Muscle layer of colon (tissue), 2 donors: Measurements from ENCODE around the gene PTH2R.
"Not testable (repeated sequence)": the region's sequence is repeated elsewhere in the genome, so short reads cannot be mapped to it uniquely, and the experiment has no call there.

Source experiments
- H3K27ac ChIP-seq: one replicate; pipeline ENCODE4 v1.7.0; 2013; ENCODE audit warnings: low read depth, mild to moderate bottlenecking, low read length, moderate library complexity
- H3K27me3 ChIP-seq, 2 donors: one replicate each; pipeline ENCODE4 v1.7.0; 2013; ENCODE audit warnings: low read length in 2 of 2, mild to moderate bottlenecking in 2 of 2; ENCODE audit not compliant: insufficient read depth in 2 of 2, control insufficient read depth in 1 of 2
- H3K36me3 ChIP-seq: one replicate; pipeline ENCODE4 v1.7.0; 2013; ENCODE audit warnings: mild to moderate bottlenecking, low read length; ENCODE audit not compliant: insufficient read depth
- H3K4me1 ChIP-seq: one replicate; pipeline ENCODE4 v1.7.0; 2013; ENCODE audit warnings: mild to moderate bottlenecking, low read length; ENCODE audit not compliant: insufficient read depth
- H3K4me3 ChIP-seq, 2 donors: one replicate each; pipeline ENCODE4 v1.7.0; 2013; ENCODE audit warnings: low read length in 2 of 2, low read depth in 1 of 2, mild to moderate bottlenecking in 1 of 2, moderate library complexity in 1 of 2
- H3K9ac ChIP-seq: one replicate; pipeline ENCODE4 v1.7.0; 2013; ENCODE audit warnings: low read length
- H3K9me3 ChIP-seq: one replicate; pipeline ENCODE4 v1.7.0; 2013; ENCODE audit warnings: mild to moderate bottlenecking, low read length
- donor health status: abdominal sarcoma.
- donor health status: Adenocarcinoma of cecum.

PTH2R gene

DNA sequence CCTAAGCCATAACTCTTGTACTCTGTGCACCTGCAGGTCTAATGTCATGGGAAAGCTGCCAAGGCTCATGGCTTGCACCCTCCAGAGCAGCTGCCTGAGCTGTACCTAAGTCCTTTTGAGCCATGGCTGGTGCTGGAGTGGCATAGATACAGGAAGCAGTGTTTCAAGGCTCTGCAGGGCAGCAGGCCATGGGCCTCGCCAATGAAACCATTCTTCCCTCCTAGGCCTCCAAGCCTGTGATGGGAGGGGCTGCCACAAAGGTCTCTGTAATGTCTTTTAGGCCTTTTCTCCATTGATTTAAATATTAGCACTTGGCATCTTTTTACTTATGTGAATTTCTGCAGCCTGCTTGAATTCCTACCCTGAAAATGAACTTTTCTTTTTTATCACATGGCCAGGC lies 108.5 kb downstream of the PTH2R start:
- Histone ChIP-seq H3K27me3 (no peaks in the 10 kb centered on the region), H3K9me3 (no peaks in the 10 kb centered on the region), H3K4me3 (no peak overlapping the region), H3K4me1 (no peaks in the 10 kb centered on the region), H3K27ac (no peak overlapping the region), H3K9ac (no peak overlapping the region), H3K36me3 (no peaks in the 10 kb centered on the region)

GRCh38 chr2:208523069-208523468 lies 116.5 kb downstream of the PTH2R start:
- H3K4me1 ChIP-seq, H3K27ac ChIP-seq, H3K36me3 ChIP-seq, H3K4me3 ChIP-seq, H3K9me3 ChIP-seq, H3K27me3 ChIP-seq, H3K9ac ChIP-seq: not testable (repeated sequence)

DNA sequence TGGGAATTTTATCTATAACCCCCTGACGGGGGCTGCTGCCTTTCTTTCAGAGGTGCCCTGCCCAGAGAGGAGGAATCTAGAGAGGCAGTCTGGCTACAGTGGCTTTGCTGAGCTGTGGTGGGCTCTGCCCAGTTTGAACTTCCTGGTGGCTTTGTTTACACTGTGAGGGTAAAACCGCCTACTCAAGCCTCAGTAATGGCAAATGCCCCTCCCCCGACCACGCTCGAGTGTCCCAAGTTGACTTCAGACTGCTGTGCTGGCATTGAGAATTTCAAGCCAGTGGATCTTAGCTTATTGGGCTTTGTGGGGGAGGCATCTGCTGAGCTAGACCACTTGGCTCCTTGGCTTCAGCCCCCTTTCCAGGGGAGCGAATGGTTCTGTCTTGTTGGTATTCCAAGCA lies 118.6 kb downstream of the PTH2R start:
- not testable (repeated sequence) for H3K9ac ChIP-seq, H3K4me1 ChIP-seq, H3K27ac ChIP-seq, H3K36me3 ChIP-seq, H3K4me3 ChIP-seq, H3K27me3 ChIP-seq, H3K9me3 ChIP-seq

GRCh38 chr2:208529796-208530195 lies 123.2 kb downstream of the PTH2R start:
- Histone ChIP-seq H3K4me1 (no peaks in the 10 kb centered on the region), H3K27ac (no peak overlapping the region), H3K36me3 (no peaks in the 10 kb centered on the region), H3K9me3 (no peaks in the 10 kb centered on the region), H3K4me3 (no peak overlapping the region), H3K27me3 (no peaks in the 10 kb centered on the region), H3K9ac (no peak overlapping the region)

GRCh38 chr2:208531361-208531760 lies 124.8 kb downstream of the PTH2R start:
- Histone ChIP-seq H3K4me1 (no peaks in the 10 kb centered on the region), H3K9ac (no peak overlapping the region), H3K36me3 (no peaks in the 10 kb centered on the region), H3K4me3 (no peak overlapping the region), H3K27me3 (no peaks in the 10 kb centered on the region), H3K27ac (no peak overlapping the region), H3K9me3 (no peaks in the 10 kb centered on the region)

- not testable (repeated sequence) for H3K4me3 ChIP-seq, H3K9ac ChIP-seq, H3K9me3 ChIP-seq, H3K36me3 ChIP-seq, H3K4me1 ChIP-seq, H3K27ac ChIP-seq, H3K27me3 ChIP-seq
Measured at GRCh38 chr2:208535578-208535977, 129.0 kb downstream of the PTH2R start.

GRCh38 chr2:208541461-208541988 lies 134.9 kb downstream of the PTH2R start:
- Histone ChIP-seq H3K9me3 (no peaks in the 10 kb centered on the region), H3K36me3 (no peaks in the 10 kb centered on the region), H3K27ac (no peak overlapping the region), H3K4me3 (no peak overlapping the region), H3K27me3 (no peaks in the 10 kb centered on the region), H3K9ac (no peak overlapping the region), H3K4me1 (no peaks in the 10 kb centered on the region)

GRCh38 chr2:208541989-208542464 lies 135.4 kb downstream of the PTH2R start:
- H3K9ac ChIP-seq: no peak overlapping the region
- H3K27ac ChIP-seq: no peak overlapping the region
- H3K4me1 ChIP-seq: no peaks in the 10 kb centered on the region
- no peaks in the 10 kb centered on the region for H3K9me3 ChIP-seq
- H3K27me3 ChIP-seq: no peaks in the 10 kb centered on the region
- H3K36me3 ChIP-seq: no peaks in the 10 kb centered on the region
- H3K4me3 ChIP-seq: no peak overlapping the region

- Histone ChIP-seq H3K27me3 (no peaks in the 10 kb centered on the region), H3K9ac (no peak overlapping the region)
Measured at GRCh38 chr2:208542465-208543041, 136.0 kb downstream of the PTH2R start.

More at GRCh38 chr2:208542465-208543041, 136.0 kb downstream of the PTH2R start:
- no peaks in the 10 kb centered on the region for H3K9me3 ChIP-seq
- no peak overlapping the region for H3K4me3 ChIP-seq
- H3K27ac ChIP-seq: no peak overlapping the region
- H3K4me1 ChIP-seq: no peaks in the 10 kb centered on the region
- H3K36me3 ChIP-seq: no peaks in the 10 kb centered on the region
